GM12892 (cell line): ENCODE results near the gene MIXL1.

Experiments used
- POLR2A ChIP-seq: IDR thresholded peaks from 2 replicates; pipeline ENCODE4 v1.6.1; 2011; ENCODE audit warnings: low read depth, low read length, control low read depth
- POLR2AphosphoS5 ChIP-seq: IDR thresholded peaks from 2 replicates; pipeline ENCODE4 v1.6.1; 2011; ENCODE audit warnings: low read depth, low read length, control low read depth
- TAF1 ChIP-seq: IDR thresholded peaks from 2 replicates; pipeline ENCODE4 v1.6.1; 2011; ENCODE audit warnings: low read depth, mild to moderate bottlenecking, control low read depth, low read length, borderline replicate concordance

GRCh38 chr1:226255380-226255779 lies 31.9 kb downstream of the MIXL1 start:
- TF ChIP-seq POLR2A (no peak), POLR2AphosphoS5 (no peak), TAF1 (no peak)
